HepG2 (cell line): ENCODE data around the gene CHKB. TPM values are rescaled to one million over a fixed set of nuclear protein-coding genes. Genes with fewer than 3 reads are reported as not detected.

Source experiments
- DNMT1 ChIP-seq: sonication (generic); formaldehyde crosslinking; IDR thresholded peaks from 2 replicates; pipeline ENCODE4 v1.5.1; 2020; ENCODE audit warnings: mild to moderate bottlenecking, missing genetic modification reagents
- GLI4 ChIP-seq: sonication (generic); formaldehyde crosslinking; IDR thresholded peaks from 2 replicates; pipeline ENCODE4 v1.5.1; 2020; ENCODE audit warnings: missing genetic modification reagents, mild to moderate bottlenecking, moderate library complexity, borderline replicate concordance
- HHEX ChIP-seq: IDR thresholded peaks from 2 replicates; pipeline ENCODE4 v1.6.1; 2016; ENCODE audit warnings: control low read depth
- JUNB ChIP-seq: sonication (generic); formaldehyde crosslinking; IDR thresholded peaks from 2 replicates; pipeline ENCODE4 v1.8.0; 2022; ENCODE audit warnings: missing genetic modification reagents, mild to moderate bottlenecking, borderline replicate concordance
- PAF1 ChIP-seq: IDR thresholded peaks from 2 replicates; pipeline ENCODE4 v1.6.1; 2016; ENCODE audit warnings: missing genetic modification reagents, missing compliant biosample characterization
- PHB2 ChIP-seq: fragments of 450-650 bp; IDR thresholded peaks from 2 replicates; pipeline ENCODE4 v1.6.1; 2018; ENCODE audit not compliant: partially characterized antibody
- RARG ChIP-seq: sonication (generic); formaldehyde crosslinking; IDR thresholded peaks from 2 replicates; pipeline ENCODE4 v1.4.0; 2020; ENCODE audit warnings: low read depth, mild to moderate bottlenecking, missing genetic modification reagents
- SMAD9 ChIP-seq: sonication (generic); formaldehyde crosslinking; IDR thresholded peaks from 2 replicates; pipeline ENCODE4 v1.5.1; 2020; ENCODE audit warnings: mild to moderate bottlenecking, missing genetic modification reagents
- TGIF2 ChIP-seq: IDR thresholded peaks from 2 replicates; pipeline ENCODE4 v1.6.1; 2016; ENCODE audit warnings: control low read depth, missing compliant biosample characterization
- ZFP62 ChIP-seq: sonication (generic); formaldehyde crosslinking; IDR thresholded peaks from 2 replicates; pipeline ENCODE4 v1.4.0; 2020; ENCODE audit warnings: missing genetic modification reagents
- ZNF496 ChIP-seq: sonication (generic); formaldehyde crosslinking; IDR thresholded peaks from 2 replicates; pipeline ENCODE4 v1.8.1; 2023; ENCODE audit warnings: mild to moderate bottlenecking, moderate library complexity, missing genetic modification reagents; ENCODE audit not compliant: insufficient replicate concordance
- ZNF616 ChIP-seq: sonication (generic); formaldehyde crosslinking; IDR thresholded peaks from 2 replicates; pipeline ENCODE4 v1.5.0; 2020; ENCODE audit warnings: low read depth, mild to moderate bottlenecking, missing genetic modification reagents
- ZNF687 ChIP-seq: sonication (generic); formaldehyde crosslinking; IDR thresholded peaks from 2 replicates; pipeline ENCODE4 v1.5.1; 2020; ENCODE audit warnings: mild to moderate bottlenecking, missing genetic modification reagents, moderate library complexity
- polyA plus RNA-seq, 8 experiments: library from polyadenylated mRNA; depleted of rRNA in 3 of 8; stranded (reverse) in 7 of 8; unstranded in 1 of 8; fragments of >200 nt; fragmentation: Illumina TruSeq in 4 of 8; extraction: Trizol in 4 of 8; gene quantifications; 2 replicates each; pipeline versions ENCODE4 v1.2.1 to v1.2.3, GENCODE V29; 2011 to 2016; ENCODE audit warnings: low read depth in 4 of 8, missing spikeins in 1 of 8, mixed read lengths in 1 of 8; ENCODE audit not compliant: insufficient read depth in 1 of 8
- total RNA-seq, 5 experiments: library from RNA; depleted of rRNA; stranded (reverse); fragments of >200 nt; fragmentation: Illumina TruSeq; extraction: Trizol; gene quantifications; 2 replicates each; pipeline ENCODE4 v1.2.3, GENCODE V29; 2016; ENCODE audit warnings: low read depth in 1 of 5
- TF ChIP-seq, protein P1 (sequence below): sonication (generic); formaldehyde crosslinking; IDR thresholded peaks from one replicate; pipeline ENCODE4 v1.5.1; 2020; ENCODE audit warnings: mild to moderate bottlenecking, missing genetic modification reagents; ENCODE audit errors: not compliant biosample characterization

Gene CHKB
- total and polyA plus RNA-seq, 2 of the 13 experiments (the other 11 are each of a cell fraction or from before 2014, with no cell fraction given), result 24.5 to 42.7 TPM

- no peak for TF ChIP-seq DNMT1
- peak; percentile 88 for TF ChIP-seq ZNF687 (CRISPR knock-in tag)
- TF ChIP-seq HHEX (CRISPR knock-in tag), result no peak
- TF ChIP-seq, protein P1, sequence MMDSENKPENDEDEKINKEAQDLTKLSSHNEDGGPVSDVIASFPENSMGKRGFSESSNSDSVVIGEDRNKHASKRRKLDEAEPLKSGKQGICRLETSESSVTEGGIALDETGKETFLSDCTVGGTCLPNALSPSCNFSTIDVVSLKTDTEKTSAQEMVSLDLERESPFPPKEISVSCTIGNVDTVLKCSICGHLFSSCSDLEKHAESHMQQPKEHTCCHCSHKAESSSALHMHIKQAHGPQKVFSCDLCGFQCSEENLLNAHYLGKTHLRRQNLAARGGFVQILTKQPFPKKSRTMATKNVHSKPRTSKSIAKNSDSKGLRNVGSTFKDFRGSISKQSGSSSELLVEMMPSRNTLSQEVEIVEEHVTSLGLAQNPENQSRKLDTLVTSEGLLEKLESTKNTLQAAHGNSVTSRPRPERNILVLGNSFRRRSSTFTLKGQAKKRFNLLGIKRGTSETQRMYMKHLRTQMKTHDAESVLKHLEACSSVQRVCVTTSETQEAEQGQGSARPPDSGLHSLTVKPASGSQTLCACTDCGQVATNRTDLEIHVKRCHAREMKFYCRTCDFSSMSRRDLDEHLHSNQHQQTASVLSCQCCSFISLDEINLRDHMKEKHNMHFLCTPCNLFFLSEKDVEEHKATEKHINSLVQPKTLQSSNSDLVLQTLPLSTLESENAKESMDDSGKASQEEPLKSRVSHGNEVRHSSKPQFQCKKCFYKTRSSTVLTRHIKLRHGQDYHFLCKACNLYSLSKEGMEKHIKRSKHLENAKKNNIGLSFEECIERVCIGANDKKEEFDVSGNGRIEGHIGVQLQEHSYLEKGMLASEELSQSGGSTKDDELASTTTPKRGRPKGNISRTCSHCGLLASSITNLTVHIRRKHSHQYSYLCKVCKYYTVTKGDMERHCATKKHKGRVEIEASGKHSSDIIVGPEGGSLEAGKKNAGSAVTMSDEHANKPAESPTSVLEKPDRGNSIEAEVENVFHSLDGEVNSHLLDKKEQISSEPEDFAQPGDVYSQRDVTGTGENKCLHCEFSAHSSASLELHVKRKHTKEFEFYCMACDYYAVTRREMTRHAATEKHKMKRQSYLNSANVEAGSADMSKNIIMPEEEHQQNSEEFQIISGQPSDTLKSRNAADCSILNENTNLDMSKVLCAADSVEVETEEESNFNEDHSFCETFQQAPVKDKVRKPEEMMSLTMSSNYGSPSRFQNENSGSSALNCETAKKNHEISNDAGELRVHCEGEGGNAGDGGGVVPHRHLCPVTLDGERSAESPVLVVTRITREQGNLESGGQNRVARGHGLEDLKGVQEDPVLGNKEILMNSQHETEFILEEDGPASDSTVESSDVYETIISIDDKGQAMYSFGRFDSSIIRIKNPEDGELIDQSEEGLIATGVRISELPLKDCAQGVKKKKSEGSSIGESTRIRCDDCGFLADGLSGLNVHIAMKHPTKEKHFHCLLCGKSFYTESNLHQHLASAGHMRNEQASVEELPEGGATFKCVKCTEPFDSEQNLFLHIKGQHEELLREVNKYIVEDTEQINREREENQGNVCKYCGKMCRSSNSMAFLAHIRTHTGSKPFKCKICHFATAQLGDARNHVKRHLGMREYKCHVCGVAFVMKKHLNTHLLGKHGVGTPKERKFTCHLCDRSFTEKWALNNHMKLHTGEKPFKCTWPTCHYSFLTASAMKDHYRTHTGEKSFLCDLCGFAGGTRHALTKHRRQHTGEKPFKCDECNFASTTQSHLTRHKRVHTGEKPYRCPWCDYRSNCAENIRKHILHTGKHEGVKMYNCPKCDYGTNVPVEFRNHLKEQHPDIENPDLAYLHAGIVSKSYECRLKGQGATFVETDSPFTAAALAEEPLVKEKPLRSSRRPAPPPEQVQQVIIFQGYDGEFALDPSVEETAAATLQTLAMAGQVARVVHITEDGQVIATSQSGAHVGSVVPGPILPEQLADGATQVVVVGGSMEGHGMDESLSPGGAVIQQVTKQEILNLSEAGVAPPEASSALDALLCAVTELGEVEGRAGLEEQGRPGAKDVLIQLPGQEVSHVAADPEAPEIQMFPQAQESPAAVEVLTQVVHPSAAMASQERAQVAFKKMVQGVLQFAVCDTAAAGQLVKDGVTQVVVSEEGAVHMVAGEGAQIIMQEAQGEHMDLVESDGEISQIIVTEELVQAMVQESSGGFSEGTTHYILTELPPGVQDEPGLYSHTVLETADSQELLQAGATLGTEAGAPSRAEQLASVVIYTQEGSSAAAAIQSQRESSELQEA (CRISPR knock-in tag), result no peak
- TF ChIP-seq PAF1 (CRISPR knock-in tag), result no peak
- no peak for TF ChIP-seq SMAD9 (CRISPR knock-in tag)
- TF ChIP-seq GLI4, result 0 out of 2 replicates have a peak, but pooled peaks have one; percentile 60
- TF ChIP-seq ZNF616 (CRISPR knock-in tag), result no peak; the same call in 1 of the 2 replicates
- no peak for TF ChIP-seq RARG (CRISPR knock-in tag)
- no peak for TF ChIP-seq JUNB
- no peak for TF ChIP-seq ZFP62 (CRISPR knock-in tag)
- no peak for TF ChIP-seq ZNF496 (CRISPR knock-in tag)
- no peak for TF ChIP-seq PHB2
- TF ChIP-seq TGIF2 (CRISPR knock-in tag), result 0 out of 2 replicates have a peak, but pooled peaks have one; percentile 9
These were observed 30.8 kb upstream of the CHKB start (continued) for GRCh38 chr22:50613291-50613981.
